ENCODE results near the gene ARHGEF38. TPM values are rescaled to one million over a fixed set of nuclear protein-coding genes. Genes with fewer than 3 reads are reported as not detected.

The ARHGEF38 gene
- total RNA-seq, 2 experiments from 2014 or later: not detected

- no peak for DNase-seq
- H3K27ac Mint-ChIP-seq: no peak overlapping the region
- H3K4me3 Mint-ChIP-seq: no peak overlapping the region
- ChIA-PET CTCF (no interaction called here), POLR2A (interaction anchor here (0.6 kb wide), 1 partner anchor 35 kb away, joined by 4 read pairs; no protein-coding TSS in a partner anchor)
- intact Hi-C loops (cut with DNase I, micrococcal nuclease): no loop called here
- H3K4me1 Mint-ChIP-seq: peaks cover 9% of the 10 kb centered on the region
- no peaks in the 10 kb centered on the region for H3K36me3 Mint-ChIP-seq (ENCODE audit: low read depth)
- no peaks in the 10 kb centered on the region for H3K9me3 Mint-ChIP-seq (ENCODE audit: low read depth)
- peaks cover 11% of the 10 kb centered on the region for H3K27me3 Mint-ChIP-seq
- ATAC-seq: no peak
Observed at GRCh38 chr4:105541420-105541819, 11.0 kb upstream of the ARHGEF38 start.

GRCh38 chr4:105542039-105542438 is 10.4 kb upstream of the ARHGEF38 start:
- Mint-ChIP-seq H3K27me3 (peaks cover 7% of the 10 kb centered on the region), H3K4me1 (peaks cover 9% of the 10 kb centered on the region), H3K27ac (no peak overlapping the region), H3K36me3 (ENCODE audit: low read depth) (no peaks in the 10 kb centered on the region), H3K4me3 (no peak overlapping the region), H3K9me3 (ENCODE audit: low read depth) (no peaks in the 10 kb centered on the region)
- intact Hi-C loops (cut with DNase I, micrococcal nuclease): no loop called here
- POLR2A ChIA-PET: interaction anchor here (0.6 kb wide), 1 partner anchor 34 kb away, joined by 4 read pairs; no protein-coding TSS in a partner anchor
- DNase-seq (no peak), ATAC-seq (no peak)
- CTCF ChIA-PET: interaction anchor here (0.7 kb wide), 1 partner anchor 9 kb away, joined by 3 read pairs; no protein-coding TSS in a partner anchor

GRCh38 chr4:105543346-105543745 is 9.1 kb upstream of the ARHGEF38 start:
- POLR2A ChIA-PET: no interaction called here
- DNase-seq (no peak), ATAC-seq (no peak)
- no peaks in the 10 kb centered on the region for H3K36me3 Mint-ChIP-seq (ENCODE audit: low read depth)
- H3K4me1 Mint-ChIP-seq: peaks cover 9% of the 10 kb centered on the region
- intact Hi-C loops (cut with DNase I, micrococcal nuclease): no loop called here
- H3K4me3 Mint-ChIP-seq: no peak overlapping the region
- CTCF ChIA-PET: interaction anchor here (1.3 to 2.0 kb wide), 2 partner anchors 22 to 26 kb away, joined by 4 to 5 read pairs; no protein-coding TSS in a partner anchor
- no peaks in the 10 kb centered on the region for H3K9me3 Mint-ChIP-seq (ENCODE audit: low read depth)
- peaks cover 7% of the 10 kb centered on the region for H3K27me3 Mint-ChIP-seq
- H3K27ac Mint-ChIP-seq: no peak overlapping the region

- Mint-ChIP-seq H3K4me1 (peaks cover 9% of the 10 kb centered on the region), H3K27ac (no peak overlapping the region), H3K36me3 (ENCODE audit: low read depth) (no peaks in the 10 kb centered on the region), H3K4me3 (no peak overlapping the region), H3K9me3 (ENCODE audit: low read depth) (no peaks in the 10 kb centered on the region), H3K27me3 (peaks cover 7% of the 10 kb centered on the region)
- DNase-seq (no peak), ATAC-seq (no peak)
- CTCF ChIA-PET: interaction anchor here (0.5 to 2.0 kb wide), 4 partner anchors 16 to 723 kb away, joined by 3 to 5 read pairs (median 4); no protein-coding TSS in a partner anchor
- POLR2A ChIA-PET: no interaction called here
- intact Hi-C loops (cut with DNase I, micrococcal nuclease): no loop called here
Observed at GRCh38 chr4:105543881-105544280, 8.5 kb upstream of the ARHGEF38 start.

- H3K36me3 Mint-ChIP-seq (ENCODE audit: low read depth): no peaks in the 10 kb centered on the region
- ChIA-PET POLR2A (interaction anchor here (0.6 kb wide), 1 partner anchor 64 kb away, joined by 4 read pairs; no protein-coding TSS in a partner anchor), CTCF (interaction anchor here (0.5 to 2.0 kb wide), 4 partner anchors 15 to 722 kb away, joined by 3 to 4 read pairs (median 4); no protein-coding TSS in a partner anchor)
- no peak overlapping the region for H3K4me3 Mint-ChIP-seq
- ATAC-seq: no peak
- intact Hi-C loops (cut with DNase I, micrococcal nuclease): no loop called here
- no peak overlapping the region for H3K27ac Mint-ChIP-seq
- DNase-seq: no peak
- peaks cover 9% of the 10 kb centered on the region for H3K4me1 Mint-ChIP-seq
- H3K27me3 Mint-ChIP-seq: peaks cover 7% of the 10 kb centered on the region
- H3K9me3 Mint-ChIP-seq (ENCODE audit: low read depth): no peaks in the 10 kb centered on the region
Observed at GRCh38 chr4:105544520-105545286, 7.7 kb upstream of the ARHGEF38 start.

GRCh38 chr4:105546086-105546485 is 6.3 kb upstream of the ARHGEF38 start:
- no peak overlapping the region for H3K4me3 Mint-ChIP-seq
- intact Hi-C loops (cut with DNase I, micrococcal nuclease): no loop called here
- no peak overlapping the region for H3K27ac Mint-ChIP-seq
- H3K4me1 Mint-ChIP-seq: peaks cover 8% of the 10 kb centered on the region
- CTCF ChIA-PET: interaction anchor here (0.6 kb wide), 1 partner anchor 508 kb away, joined by 6 read pairs; no protein-coding TSS in a partner anchor
- ATAC-seq (no peak), DNase-seq (no peak)
- no peaks in the 10 kb centered on the region for H3K36me3 Mint-ChIP-seq (ENCODE audit: low read depth)
- POLR2A ChIA-PET: no interaction called here
- peaks cover 7% of the 10 kb centered on the region for H3K27me3 Mint-ChIP-seq
- no peaks in the 10 kb centered on the region for H3K9me3 Mint-ChIP-seq (ENCODE audit: low read depth)

- H3K9me3 Mint-ChIP-seq (ENCODE audit: low read depth): no peaks in the 10 kb centered on the region
- peaks cover 2% of the 10 kb centered on the region for H3K27me3 Mint-ChIP-seq
- H3K27ac Mint-ChIP-seq: no peak overlapping the region
- intact Hi-C loops (cut with DNase I, micrococcal nuclease): no loop called here
- H3K4me1 Mint-ChIP-seq: no peaks in the 10 kb centered on the region
- ATAC-seq (no peak), DNase-seq (no peak)
- POLR2A ChIA-PET: no interaction called here
- H3K36me3 Mint-ChIP-seq (ENCODE audit: low read depth): no peaks in the 10 kb centered on the region
- no peak overlapping the region for H3K4me3 Mint-ChIP-seq
- CTCF ChIA-PET: no interaction called here
Observed at GRCh38 chr4:105547769-105548168, 4.7 kb upstream of the ARHGEF38 start.

GRCh38 chr4:105548483-105548882 is 3.9 kb upstream of the ARHGEF38 start:
- POLR2A ChIA-PET: no interaction called here
- intact Hi-C loops (cut with DNase I, micrococcal nuclease): no loop called here
- H3K4me1 Mint-ChIP-seq: no peaks in the 10 kb centered on the region

GRCh38 chr4:105550641-105551040 is 1.8 kb upstream of the ARHGEF38 start:
- no peak overlapping the region for H3K27ac Mint-ChIP-seq
- no peaks in the 10 kb centered on the region for H3K4me1 Mint-ChIP-seq
- H3K9me3 Mint-ChIP-seq (ENCODE audit: low read depth): no peaks in the 10 kb centered on the region
- ChIA-PET POLR2A (no interaction called here), CTCF (interaction anchor here (1.0 to 1.1 kb wide), 2 partner anchors 13 to 82 kb away, joined by 3 read pairs; no protein-coding TSS in a partner anchor)
- peaks cover 3% of the 10 kb centered on the region for H3K27me3 Mint-ChIP-seq
- no peak for DNase-seq
- H3K4me3 Mint-ChIP-seq: no peak overlapping the region
- intact Hi-C loops (cut with DNase I, micrococcal nuclease): no loop called here
- no peaks in the 10 kb centered on the region for H3K36me3 Mint-ChIP-seq (ENCODE audit: low read depth)
- ATAC-seq: no peak

More at GRCh38 chr4:105548483-105548882, 3.9 kb upstream of the ARHGEF38 start:
- DNase-seq (no peak), ATAC-seq (no peak)
- no peak overlapping the region for H3K27ac Mint-ChIP-seq
- peaks cover 2% of the 10 kb centered on the region for H3K27me3 Mint-ChIP-seq
- no peak overlapping the region for H3K4me3 Mint-ChIP-seq
- no peaks in the 10 kb centered on the region for H3K36me3 Mint-ChIP-seq (ENCODE audit: low read depth)
- CTCF ChIA-PET: no interaction called here
- H3K9me3 Mint-ChIP-seq (ENCODE audit: low read depth): no peaks in the 10 kb centered on the region

- POLR2A ChIA-PET: no interaction called here
- Mint-ChIP-seq H3K9me3 (ENCODE audit: low read depth) (no peaks in the 10 kb centered on the region), H3K36me3 (ENCODE audit: low read depth) (no peaks in the 10 kb centered on the region), H3K4me3 (no peak overlapping the region), H3K4me1 (no peaks in the 10 kb centered on the region), H3K27ac (no peak overlapping the region), H3K27me3 (peaks cover 6% of the 10 kb centered on the region)
- ATAC-seq (no peak), DNase-seq (no peak)
- CTCF ChIA-PET: no interaction called here
- intact Hi-C loops (cut with DNase I, micrococcal nuclease): no loop called here
Observed at GRCh38 chr4:105555409-105555808, 3.0 kb downstream of the ARHGEF38 start.

- peaks cover 6% of the 10 kb centered on the region for H3K27me3 Mint-ChIP-seq
- no peak overlapping the region for H3K4me3 Mint-ChIP-seq
- H3K36me3 Mint-ChIP-seq (ENCODE audit: low read depth): no peaks in the 10 kb centered on the region
- ChIA-PET POLR2A (no interaction called here), CTCF (no interaction called here)
- intact Hi-C loops (cut with DNase I, micrococcal nuclease): no loop called here
- no peaks in the 10 kb centered on the region for H3K9me3 Mint-ChIP-seq (ENCODE audit: low read depth)
- H3K27ac Mint-ChIP-seq: no peak overlapping the region
- DNase-seq (no peak), ATAC-seq (no peak)
- H3K4me1 Mint-ChIP-seq: no peaks in the 10 kb centered on the region
Observed at GRCh38 chr4:105556206-105556605, 3.8 kb downstream of the ARHGEF38 start.

- intact Hi-C loops (cut with DNase I, micrococcal nuclease): no loop called here
Observed at GRCh38 chr4:105558277-105558676, 5.9 kb downstream of the ARHGEF38 start.

More at GRCh38 chr4:105558277-105558676, 5.9 kb downstream of the ARHGEF38 start:
- H3K36me3 Mint-ChIP-seq (ENCODE audit: low read depth): no peaks in the 10 kb centered on the region
- POLR2A ChIA-PET: no interaction called here
- no peaks in the 10 kb centered on the region for H3K4me1 Mint-ChIP-seq
- no peak overlapping the region for H3K27ac Mint-ChIP-seq
- no peaks in the 10 kb centered on the region for H3K9me3 Mint-ChIP-seq (ENCODE audit: low read depth)
- ATAC-seq: no peak
- H3K27me3 Mint-ChIP-seq: peaks cover 12% of the 10 kb centered on the region
- DNase-seq: no peak
- CTCF ChIA-PET: no interaction called here
- H3K4me3 Mint-ChIP-seq: no peak overlapping the region
